CD14-positive monocyte (primary cell): ENCODE measurements around the gene NR2F6. TPM values are rescaled to one million over a fixed set of nuclear protein-coding genes. Genes with fewer than 3 reads are reported as not detected.
"Not testable (repeated sequence)": the region's sequence is repeated elsewhere in the genome, so short reads cannot be mapped to it uniquely, and the experiment has no call there.

Experiments used
- DNase-seq, 3 donors: peaks; one replicate each; pipeline ENCODE4 v3.0.0-alpha.2; 2011 to 2022
- H2AFZ ChIP-seq: 2 replicates; pipeline ENCODE4 v1.6.0; 2012; ENCODE audit warnings: mild to moderate bottlenecking, low read depth, low read length, inconsistent platforms; ENCODE audit not compliant: insufficient read depth, poor library complexity, severe bottlenecking
- H3K27ac ChIP-seq, 2 donors: 1 replicate in 1 of 2; 2 replicates in 1 of 2; pipeline ENCODE4 v1.5.1; 2012 to 2013; ENCODE audit warnings: low read length in 2 of 2, control low read depth in 1 of 2, inconsistent platforms in 1 of 2, low read depth in 1 of 2, mild to moderate bottlenecking in 1 of 2
- H3K27me3 ChIP-seq, 2 donors: one replicate each; pipeline versions ENCODE4 v1.6.0 to v1.6.1; 2011 to 2013; ENCODE audit warnings: low read length in 2 of 2; ENCODE audit not compliant: control insufficient read depth in 2 of 2, insufficient read depth in 2 of 2
- H3K36me3 ChIP-seq, 2 donors: replicated peaks in 1 of 2; 1 replicate in 1 of 2; 2 replicates in 1 of 2; pipeline versions ENCODE4 v1.5.1 to v1.6.1; 2012 to 2013; ENCODE audit warnings: low read length in 2 of 2, control low read depth in 1 of 2, inconsistent platforms in 1 of 2, mild to moderate bottlenecking in 1 of 2; ENCODE audit not compliant: insufficient read depth in 2 of 2, control insufficient read depth in 1 of 2
- H3K4me1 ChIP-seq, 2 donors: 1 replicate in 1 of 2; 2 replicates in 1 of 2; pipeline versions ENCODE4 v1.5.1 to v1.6.1; 2012 to 2013; ENCODE audit warnings: low read length in 2 of 2, control low read depth in 1 of 2, inconsistent platforms in 1 of 2, mild to moderate bottlenecking in 1 of 2, moderate library complexity in 1 of 2; ENCODE audit not compliant: insufficient read depth in 2 of 2, control insufficient read depth in 1 of 2
- H3K4me2 ChIP-seq: replicated peaks from 2 replicates; pipeline ENCODE3; 2012; ENCODE audit warnings: low read length, moderate library complexity, mild to moderate bottlenecking; ENCODE audit not compliant: poor library complexity, severe bottlenecking; ENCODE audit errors: extremely low read depth
- H3K4me3 ChIP-seq, 3 experiments: fragments of 200-600 bp in 1 of 3; sonication (generic) in 1 of 3; replicated peaks in 1 of 3; 1 replicate in 2 of 3; 2 replicates in 1 of 3; pipeline ENCODE4 v1.5.1; 2011 to 2013; ENCODE audit warnings: low read length in 3 of 3, mild to moderate bottlenecking in 3 of 3, control low read depth in 2 of 3, low read depth in 2 of 3, inconsistent platforms in 1 of 3, moderate library complexity in 1 of 3
- H3K79me2 ChIP-seq: 2 replicates; pipeline ENCODE4 v1.6.0; 2012; ENCODE audit warnings: mild to moderate bottlenecking, control low read depth, inconsistent platforms, low read length, moderate library complexity; ENCODE audit not compliant: insufficient read depth
- H3K9ac ChIP-seq: 2 replicates; pipeline ENCODE4 v1.6.0; 2017; ENCODE audit warnings: low read length, mild to moderate bottlenecking; ENCODE audit not compliant: insufficient read depth, poor library complexity, severe bottlenecking
- H3K9me3 ChIP-seq, 2 donors: replicated peaks in 1 of 2; 1 replicate in 1 of 2; 2 replicates in 1 of 2; pipeline versions ENCODE4 v1.5.1 to v1.6.1; 2012 to 2013; ENCODE audit warnings: low read length in 2 of 2, control low read depth in 1 of 2; ENCODE audit not compliant: control insufficient read depth in 1 of 2, insufficient read depth in 1 of 2
- H4K20me1 ChIP-seq: 2 replicates; pipeline ENCODE4 v1.6.0; 2012; ENCODE audit warnings: mild to moderate bottlenecking, low read length, control low read depth, moderate library complexity; ENCODE audit not compliant: insufficient read depth
- H3K27ac Mint-ChIP-seq, 7 donors: one replicate each; pipeline ENCODE4 v1.8.0; 2020; ENCODE audit warnings: mild to moderate bottlenecking in 7 of 7, mixed read lengths in 7 of 7, moderate library complexity in 6 of 7, inconsistent platforms in 2 of 7
- H3K27me3 Mint-ChIP-seq, 3 donors: one replicate each; pipeline ENCODE4 v1.8.0; 2021 to 2022; ENCODE audit warnings: low read depth in 3 of 3, mild to moderate bottlenecking in 3 of 3, mixed read lengths in 3 of 3, moderate library complexity in 3 of 3, inconsistent platforms in 1 of 3
- H3K36me3 Mint-ChIP-seq, 2 donors: one replicate each; pipeline ENCODE4 v1.8.0; 2020; ENCODE audit warnings: mixed read lengths in 2 of 2, inconsistent platforms in 1 of 2, mild to moderate bottlenecking in 1 of 2
- H3K4me1 Mint-ChIP-seq: one replicate; pipeline ENCODE4 v1.8.0; 2020; ENCODE audit warnings: mild to moderate bottlenecking, mixed read lengths
- H3K4me3 Mint-ChIP-seq, 2 donors: one replicate each; pipeline ENCODE4 v1.8.0; 2020; ENCODE audit warnings: mild to moderate bottlenecking in 2 of 2, mixed read lengths in 2 of 2, moderate library complexity in 1 of 2
- H3K9me3 Mint-ChIP-seq, 7 donors: one replicate each; pipeline ENCODE4 v1.8.0; 2020 to 2022; ENCODE audit warnings: mixed read lengths in 7 of 7, mild to moderate bottlenecking in 6 of 7, moderate library complexity in 6 of 7, inconsistent platforms in 2 of 7
- CTCF ChIP-seq: fragments of 200-600 bp; IDR thresholded peaks from one replicate; pipeline ENCODE4 v1.8.0; 2022; ENCODE audit warnings: antibody characterized with exemption, mild to moderate bottlenecking
- WGBS: methylation state at CpG from one replicate; pipeline ENCODE4 v1.1.5; 2013; ENCODE audit warnings: missing lambda C conversion rate; ENCODE audit not compliant: insufficient coverage; 5-methylcytosine and 5-hydroxymethylcytosine counted together
- intact Hi-C, 2 donors: fragments of 100-400 bp; cut with micrococcal nuclease; formaldehyde crosslinking; loops; one replicate each; pipeline versions ENCODE4 v1.15.0 to v1.15.1; 2023
- polyA plus RNA-seq, 3 donors: library from polyadenylated mRNA; depleted of rRNA in 1 of 3; unstranded in 2 of 3; stranded (reverse) in 1 of 3; fragments of 300-500 nt in 2 of 3; fragments of >200 nt in 1 of 3; fragmentation: Illumina TruSeq in 2 of 3; gene quantifications; 1 replicate in 2 of 3; 2 replicates in 1 of 3; pipeline ENCODE4 v1.2.3, GENCODE V29; 2012 to 2021

The NR2F6 gene
- polyA plus RNA-seq, 3 donors = 0.87 to 5.1 (median 1.7) TPM

DNA sequence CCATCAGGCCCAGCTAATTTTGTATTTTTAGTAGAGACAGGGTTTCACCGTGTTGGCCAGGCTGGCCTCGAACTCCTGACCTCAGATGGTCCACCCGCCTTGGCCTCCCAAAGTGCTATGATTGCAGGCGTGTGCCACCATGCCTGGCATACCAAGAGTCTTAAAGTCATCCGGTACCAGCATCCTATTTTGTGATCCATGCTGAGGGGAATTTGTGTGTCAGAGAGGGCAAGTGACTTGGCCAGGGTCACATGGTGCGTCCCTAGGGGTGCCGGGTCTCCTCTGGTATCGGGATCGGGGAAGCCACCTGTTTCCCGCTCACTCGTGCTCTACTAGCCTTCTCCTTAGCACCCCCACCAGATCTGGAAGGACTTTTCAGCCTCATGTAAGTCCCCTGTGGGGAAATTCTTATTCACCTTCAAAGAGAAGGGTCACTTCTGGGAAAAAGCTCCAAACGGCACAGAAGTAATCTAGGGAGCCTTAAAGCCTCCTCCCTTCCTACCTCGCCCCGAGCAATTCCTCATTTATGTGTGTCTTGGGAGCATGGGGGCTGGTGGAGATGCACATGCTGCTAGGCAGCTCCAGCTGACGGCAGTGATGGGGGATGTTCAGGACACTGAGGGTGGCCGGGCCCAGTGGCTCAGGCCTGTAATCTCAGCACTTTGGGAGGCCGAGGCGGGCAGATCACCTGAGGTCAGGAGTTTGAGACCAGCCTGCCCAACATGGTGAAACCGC, 29.9 kb upstream of the NR2F6 start:
- H3K4me3 ChIP-seq = no peak overlapping the region
- Mint-ChIP-seq H3K4me1 (peaks cover 6% of the 10 kb centered on the region), H3K27me3 (peaks cover 0 to 2% (median 0%) of the 10 kb centered on the region in 3 donors), H3K27ac (peak overlapping the region in 1 of 7 donors; percentile 66), H3K36me3 (peaks cover 52 to 70% of the 10 kb centered on the region in 2 donors), H3K4me3 (no peak overlapping the region), H3K9me3 (no peaks in the 10 kb centered on the region)
- H2AFZ ChIP-seq = no peak overlapping the region
- H3K9me3 ChIP-seq = no peaks in the 10 kb centered on the region
- TF ChIP-seq CTCF = no peak
- H4K20me1 ChIP-seq = no peaks in the 10 kb centered on the region
- H3K4me1 ChIP-seq = peaks cover 7% of the 10 kb centered on the region in 2 donors
- H3K27ac ChIP-seq = no peak overlapping the region
- H3K27me3 ChIP-seq = no peaks in the 10 kb centered on the region
- peaks cover 55 to 79% of the 10 kb centered on the region in 2 donors for H3K36me3 ChIP-seq
- intact Hi-C loops = no loop called here
- no peaks in the 10 kb centered on the region for H3K79me2 ChIP-seq
- H3K4me2 ChIP-seq = no peak overlapping the region
- H3K9ac ChIP-seq = no peak overlapping the region
- WGBS = 98% methylated on average over 9 of the region's 19 CpGs
- no peak for DNase-seq

DNA sequence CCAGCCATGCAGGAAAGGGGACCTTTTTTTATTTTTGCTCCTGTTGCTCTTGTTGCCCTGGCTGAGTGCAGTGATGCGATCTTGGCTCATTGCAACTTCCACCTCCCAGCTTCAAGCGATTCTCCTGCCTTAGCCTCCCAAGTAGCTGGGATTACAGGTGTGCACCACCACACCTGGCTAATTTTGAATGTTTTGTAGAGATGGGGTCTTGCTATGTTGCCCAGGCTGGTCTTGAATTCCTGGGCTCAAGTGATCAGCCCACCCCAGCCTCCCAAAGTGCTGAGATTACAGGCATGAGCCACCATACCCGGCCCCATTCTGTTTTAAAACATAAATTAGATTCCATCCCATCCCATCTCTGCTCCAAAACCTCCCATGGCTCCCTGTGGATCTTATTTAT, 29.2 kb upstream of the NR2F6 start:
- Mint-ChIP-seq H3K36me3 (peaks cover 55 to 78% of the 10 kb centered on the region in 2 donors), H3K4me3 (peak overlapping the region in 1 of 2 donors; percentile 1)
- H4K20me1 ChIP-seq, H3K79me2 ChIP-seq, H3K4me3 ChIP-seq, H3K9me3 Mint-ChIP-seq, H3K27me3 ChIP-seq, H2AFZ ChIP-seq, H3K27ac ChIP-seq, H3K4me1 Mint-ChIP-seq, H3K4me2 ChIP-seq, H3K4me1 ChIP-seq, H3K9ac ChIP-seq, intact Hi-C loops, H3K9me3 ChIP-seq, H3K27me3 Mint-ChIP-seq, DNase-seq, H3K27ac Mint-ChIP-seq: not testable (repeated sequence)
- peaks cover 59 to 85% of the 10 kb centered on the region in 2 donors for H3K36me3 ChIP-seq
- WGBS = no CpG with 5 or more reads among the region's 3 CpGs
